A673 (cell line): ENCODE measurements around the gene PAF1. TPM values are rescaled to one million over a fixed set of nuclear protein-coding genes. Genes with fewer than 3 reads are reported as not detected.

ENCODE experiments used
- BruUV-seq: library from RNA; stranded (reverse); fragments of 400-500 nt; replicated peaks from 2 replicates; lab custom pipeline; 2021; lab: Mats Ljungman, UMichigan
- CTCF ChIA-PET: fragments of 300-600 bp; sonication (Branson Sonifier 250); formaldehyde crosslinking; loops from one replicate; lab custom pipeline; 2022; ENCODE audit warnings: antibody characterized with exemption; lab: Charles Lee
- POLR2A ChIA-PET: fragments of 300-600 bp; sonication (Branson Sonifier 250); formaldehyde crosslinking; loops from one replicate; lab custom pipeline; 2022; ENCODE audit warnings: antibody characterized with exemption; ENCODE audit not compliant: low non-redundant PET; lab: Charles Lee
- DNase-seq: peaks from one replicate; pipeline ENCODE4 v3.0.0-alpha.2; 2015; ENCODE audit warnings: low spot score
- H3K27ac ChIP-seq: fragments of 200-600 bp; sonication (generic); 2 replicates; pipeline ENCODE4 v1.5.1; 2016; ENCODE audit warnings: mixed run types, low read depth, mild to moderate bottlenecking, mixed read lengths, antibody characterized with exemption, low read length; ENCODE audit not compliant: poor library complexity, severe bottlenecking
- H3K27me3 ChIP-seq: fragments of 200-600 bp; sonication (generic); replicated peaks from 2 replicates; pipeline ENCODE4 v1.6.1; 2017; ENCODE audit warnings: mixed run types, low read depth, mild to moderate bottlenecking, mixed read lengths, antibody characterized with exemption, low read length; ENCODE audit not compliant: insufficient read depth, poor library complexity
- H3K36me3 ChIP-seq: fragments of 200-600 bp; sonication (generic); 2 replicates; pipeline ENCODE4 v1.6.1; 2016; ENCODE audit warnings: mixed run types, mild to moderate bottlenecking, mixed read lengths, antibody characterized with exemption, low read length; ENCODE audit not compliant: insufficient read depth, poor library complexity, severe bottlenecking
- H3K4me1 ChIP-seq: fragments of 200-600 bp; sonication (generic); 2 replicates; pipeline ENCODE4 v1.6.1; 2017; ENCODE audit warnings: mixed run types, mild to moderate bottlenecking, mixed read lengths, antibody characterized with exemption, low read length; ENCODE audit not compliant: insufficient read depth, poor library complexity, severe bottlenecking
- H3K4me3 ChIP-seq: fragments of 200-600 bp; sonication (generic); 2 replicates; pipeline ENCODE4 v1.5.1; 2016; ENCODE audit warnings: low read depth, mixed run types, mild to moderate bottlenecking, mixed read lengths, low read length; ENCODE audit not compliant: poor library complexity, severe bottlenecking
- H3K9me3 ChIP-seq: fragments of 200-600 bp; sonication (generic); 2 replicates; pipeline ENCODE4 v1.6.1; 2016; ENCODE audit warnings: mixed run types, low read depth, mild to moderate bottlenecking, mixed read lengths, antibody characterized with exemption, low read length; ENCODE audit not compliant: poor library complexity, severe bottlenecking
- EZH2 ChIP-seq: fragments of 200-600 bp; sonication (generic); IDR thresholded peaks from 2 replicates; pipeline ENCODE4 v1.6.1; 2017; ENCODE audit warnings: borderline replicate concordance, low read depth, mild to moderate bottlenecking, mixed read lengths, antibody characterized with exemption, low read length; ENCODE audit not compliant: poor library complexity, severe bottlenecking
- intact Hi-C: fragments of 100-400 bp; cut with micrococcal nuclease; formaldehyde crosslinking; loops from one replicate; pipeline ENCODE4 v1.10.0; 2022; ENCODE audit not compliant: unreplicated experiment
- total RNA-seq: library from RNA; stranded (reverse); gene quantifications from 2 replicates; pipeline ENCODE4 v1.2.3, GENCODE V29; 2021
- TF ChIP-seq, protein P1 (sequence below): fragments of 300-800, 200-600 bp; sonication (generic); conservative IDR thresholded peaks from 2 replicates; pipeline ENCODE4 v1.5.1; 2017; ENCODE audit warnings: low read depth, mild to moderate bottlenecking, antibody characterized with exemption, low read length, moderate library complexity, mixed read lengths

Gene PAF1
- total RNA-seq, 1 experiment from 2014 or later, result 70.2 TPM

DNA sequence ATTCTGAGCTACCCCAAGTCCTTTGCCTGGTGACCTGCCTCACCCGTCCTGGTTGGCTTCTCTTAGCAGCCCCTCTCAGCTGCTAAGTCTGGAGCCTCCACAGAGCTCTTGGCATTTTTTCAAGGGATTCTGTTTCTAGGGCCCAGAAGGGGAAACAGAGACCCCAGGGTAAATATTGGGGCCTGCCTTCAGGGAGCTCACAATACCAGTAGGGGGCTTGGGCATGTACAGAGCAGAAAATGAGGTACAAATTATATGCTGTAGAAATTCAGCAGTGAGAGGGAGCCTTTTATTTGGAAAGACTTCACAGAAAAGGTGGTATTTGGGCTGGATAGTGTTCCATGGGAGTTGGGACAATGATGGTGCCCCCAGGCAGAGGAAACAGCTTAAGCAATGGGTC, 45.0 kb downstream of the PAF1 start:
- peaks cover 42% of the 10 kb centered on the region for H3K4me1 ChIP-seq
- ChIA-PET POLR2A (no interaction called here), CTCF (no interaction called here)
- DNase-seq, result no peak
- no peak overlapping the region for H3K4me3 ChIP-seq
- TF ChIP-seq, protein P1, sequence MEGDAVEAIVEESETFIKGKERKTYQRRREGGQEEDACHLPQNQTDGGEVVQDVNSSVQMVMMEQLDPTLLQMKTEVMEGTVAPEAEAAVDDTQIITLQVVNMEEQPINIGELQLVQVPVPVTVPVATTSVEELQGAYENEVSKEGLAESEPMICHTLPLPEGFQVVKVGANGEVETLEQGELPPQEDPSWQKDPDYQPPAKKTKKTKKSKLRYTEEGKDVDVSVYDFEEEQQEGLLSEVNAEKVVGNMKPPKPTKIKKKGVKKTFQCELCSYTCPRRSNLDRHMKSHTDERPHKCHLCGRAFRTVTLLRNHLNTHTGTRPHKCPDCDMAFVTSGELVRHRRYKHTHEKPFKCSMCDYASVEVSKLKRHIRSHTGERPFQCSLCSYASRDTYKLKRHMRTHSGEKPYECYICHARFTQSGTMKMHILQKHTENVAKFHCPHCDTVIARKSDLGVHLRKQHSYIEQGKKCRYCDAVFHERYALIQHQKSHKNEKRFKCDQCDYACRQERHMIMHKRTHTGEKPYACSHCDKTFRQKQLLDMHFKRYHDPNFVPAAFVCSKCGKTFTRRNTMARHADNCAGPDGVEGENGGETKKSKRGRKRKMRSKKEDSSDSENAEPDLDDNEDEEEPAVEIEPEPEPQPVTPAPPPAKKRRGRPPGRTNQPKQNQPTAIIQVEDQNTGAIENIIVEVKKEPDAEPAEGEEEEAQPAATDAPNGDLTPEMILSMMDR, result peak; percentile 29; the same call in 1 of the 2 replicates
- TF ChIP-seq EZH2, result no peak
- intact Hi-C loops, result no loop called here
- no peaks in the 10 kb centered on the region for H3K9me3 ChIP-seq
- peaks cover 7% of the 10 kb centered on the region for H3K36me3 ChIP-seq
- H3K27me3 ChIP-seq, result no peaks in the 10 kb centered on the region
- no TSS peak for BruUV-seq
- H3K27ac ChIP-seq, result peak overlapping the region; percentile 19

DNA sequence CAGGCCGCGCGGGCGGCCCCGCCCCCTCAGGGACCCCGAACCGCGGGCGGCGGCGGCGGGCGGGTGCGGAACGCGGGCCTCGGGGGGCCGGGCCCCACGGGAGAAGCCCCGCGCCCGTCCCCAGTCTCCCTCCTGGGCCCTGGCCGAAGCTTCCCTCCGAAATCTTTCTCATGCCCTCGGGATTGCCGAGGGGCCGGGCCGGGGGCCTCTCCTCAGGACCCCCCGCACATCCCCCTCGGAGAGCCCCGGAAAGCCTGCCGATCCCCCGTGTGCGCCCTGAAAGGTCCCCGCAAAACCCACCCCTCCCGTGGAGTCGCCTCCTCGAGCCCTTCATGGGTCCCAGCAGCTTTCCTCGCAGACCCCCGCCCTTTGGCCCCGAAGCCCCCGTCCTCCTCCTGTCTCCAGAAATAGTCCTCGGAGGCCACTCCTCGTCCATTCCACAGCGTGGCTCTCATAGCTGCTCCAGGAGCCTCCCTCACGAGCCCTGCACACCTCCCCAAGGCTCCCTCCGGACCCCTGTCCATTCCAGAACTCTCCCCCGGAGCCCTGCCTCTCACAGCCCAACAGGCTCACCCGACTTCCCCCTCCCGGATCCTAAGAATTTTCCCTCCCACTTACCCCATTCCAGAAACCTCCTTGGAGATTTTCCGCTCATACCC, 48.1 kb downstream of the PAF1 start:
- no peak for DNase-seq
- BruUV-seq, result no TSS peak
- Histone ChIP-seq H3K27me3 (no peaks in the 10 kb centered on the region), H3K27ac (peak overlapping the region; percentile 94), H3K9me3 (no peaks in the 10 kb centered on the region), H3K4me3 (peak overlapping the region; percentile 94), H3K4me1 (peaks cover 41% of the 10 kb centered on the region), H3K36me3 (no peaks in the 10 kb centered on the region)
- no peak for TF ChIP-seq EZH2
- TF ChIP-seq, protein P1, result no peak
- intact Hi-C loops, result no loop called here
- CTCF ChIA-PET, result interaction anchor here (0.6 to 1.0 kb wide), 6 partner anchors 10 to 223 kb away, joined by 3 to 6 read pairs (median 4); partner anchors contain the start of genes MED29 and PAF1
- POLR2A ChIA-PET, result interaction anchor here (0.6 kb wide), 3 partner anchors 128 to 233 kb away, joined by 5 read pairs; no protein-coding TSS in a partner anchor

DNA sequence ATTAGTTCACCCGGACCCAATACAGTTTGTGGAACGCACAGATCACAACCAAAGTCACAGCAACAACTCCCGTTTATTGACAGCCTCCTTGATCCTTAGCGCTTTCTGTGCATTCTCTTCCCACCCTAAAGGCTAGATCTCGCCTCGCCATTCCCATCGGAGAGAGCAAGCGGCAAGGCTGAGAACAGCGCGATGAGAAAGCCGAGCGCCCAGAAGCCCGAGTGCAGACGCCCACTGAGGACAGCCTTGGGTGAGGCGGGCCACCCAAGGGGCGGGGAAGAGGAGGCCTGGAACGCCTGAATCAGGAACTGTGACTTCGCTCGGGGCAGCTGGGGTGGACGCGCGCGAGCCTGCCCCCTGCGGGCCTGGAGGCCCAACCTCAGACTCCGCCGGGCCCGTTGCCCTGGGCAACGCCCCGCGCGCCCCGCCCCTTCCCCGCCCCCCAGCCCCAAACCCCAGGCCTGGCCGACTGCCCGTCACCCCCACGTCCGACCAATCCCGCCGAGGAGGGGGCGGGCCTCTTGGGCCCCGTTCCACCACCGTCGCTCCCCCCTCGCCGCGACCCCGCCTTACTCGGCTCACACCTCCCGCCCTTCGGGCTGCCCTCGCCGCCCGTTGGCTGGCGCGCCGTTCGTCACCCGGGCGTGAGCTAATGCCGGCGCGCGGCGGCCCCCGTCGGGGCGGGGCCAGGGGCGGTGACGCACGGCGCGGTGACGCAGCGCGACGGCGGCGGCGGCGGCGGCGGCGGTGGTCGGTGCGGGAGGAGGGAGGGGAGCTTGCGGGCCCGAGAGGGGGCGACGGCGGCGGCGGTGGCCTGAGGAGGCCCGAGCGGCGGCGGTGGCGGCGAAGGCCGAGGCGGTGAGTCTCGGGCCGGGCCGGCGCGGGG, 48.9 kb downstream of the PAF1 start, which contains the start of gene SAMD4B:
Gene SAMD4B (plus strand): TSS at position 703 of the 886 bp plus-strand sequence. CDS start 14,473 bp downstream, outside the sequence.
- BruUV-seq, result no TSS peak
- intact Hi-C loops, result no loop called here
- Histone ChIP-seq H3K4me3 (peak within 1 kb of the TSS; percentile 94), H3K27ac (peak within 1 kb of the TSS; percentile 94), H3K9me3 (no peaks in the 10 kb centered on the region), H3K4me1 (peaks cover 33% of the 10 kb centered on the region), H3K36me3 (no peaks in the 10 kb centered on the region), H3K27me3 (no peaks in the 10 kb centered on the region)
- POLR2A ChIA-PET, result interaction anchor here (0.6 kb wide), 3 partner anchors 127 to 232 kb away, joined by 5 read pairs; no protein-coding TSS in a partner anchor
- DNase-seq, result peak; percentile 99
- TF ChIP-seq, protein P1, result peak; percentile 65
- no peak for TF ChIP-seq EZH2
- CTCF ChIA-PET, result interaction anchor here (0.6 to 1.0 kb wide), 7 partner anchors 11 to 222 kb away, joined by 3 to 6 read pairs (median 5); partner anchors contain the start of genes MED29 and PAF1
